ENCODE results near the gene TGFBR3.
A peak's percentile ranks its signal among the peaks of the same experiment; 100 is the strongest.

Gene TGFBR3

DNA sequence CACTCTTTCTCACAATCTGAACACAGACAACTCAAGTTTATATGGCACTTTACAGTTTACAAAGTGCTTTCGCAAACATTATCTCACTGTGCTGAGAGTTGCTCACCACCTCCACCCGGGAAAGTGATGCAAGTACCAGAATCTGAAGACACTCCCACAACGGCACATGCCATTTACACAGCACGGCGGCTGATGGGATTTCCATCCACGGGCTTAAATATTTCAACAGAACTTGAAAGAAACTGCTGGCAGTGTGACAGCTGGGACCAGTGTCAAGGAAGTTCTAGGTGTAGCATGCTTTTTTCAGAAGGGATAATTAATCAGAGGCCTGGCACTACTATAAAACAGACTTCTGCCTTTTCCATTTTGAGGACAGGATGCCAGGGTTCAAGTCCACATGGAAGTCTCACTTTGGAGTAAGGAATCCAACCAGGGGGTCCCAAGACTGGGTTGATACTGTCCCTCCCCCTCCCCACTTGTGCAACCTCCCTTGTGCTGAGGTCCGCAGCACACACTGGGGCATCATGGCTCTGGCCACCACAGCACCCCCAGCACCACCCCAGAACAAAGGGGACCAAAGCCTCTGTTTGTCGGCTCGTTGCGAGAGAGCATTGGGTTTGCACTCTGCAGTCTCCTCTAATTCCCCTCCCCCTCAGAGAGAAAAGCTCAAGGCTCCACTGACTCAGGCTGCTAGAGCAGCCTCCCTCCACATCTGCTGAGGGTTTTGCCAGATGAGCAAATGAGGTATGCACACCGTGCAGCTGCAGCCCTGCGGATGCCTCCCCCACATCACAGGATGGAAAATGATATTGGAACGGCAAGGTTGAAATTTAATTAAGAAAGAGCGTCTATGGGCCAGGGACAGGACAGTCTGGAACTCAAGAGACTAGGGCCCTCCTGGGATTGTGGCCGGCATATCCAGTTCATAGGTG is 154.9 kb downstream of the TGFBR3 start:
- no peak overlapping the region for H3K4ac ChIP-seq (ENCODE audit: low read length)
- no peak overlapping the region for H3K4me3 ChIP-seq (ENCODE audit: low read length in 2 of 2)
- no peak overlapping the region for H3K4me2 ChIP-seq (ENCODE audit: insufficient read depth, low read length, poor library complexity, severe bottlenecking)
- H3K79me1 ChIP-seq (ENCODE audit: low read depth, low read length), result no peaks in the 10 kb centered on the region
- peak overlapping the region; percentile 87 for H3K18ac ChIP-seq (ENCODE audit: low read length)
- no peaks in the 10 kb centered on the region for H3K9me3 ChIP-seq (replicated peaks in 1 of 2; ENCODE audit: control insufficient read depth in 2 of 2, insufficient read depth in 1 of 2, low read depth in 1 of 2, low read length in 2 of 2)
- no peak for DNase-seq (ENCODE audit: low spot score)
- H2BK12ac ChIP-seq (ENCODE audit: low read length), result peak overlapping the region; percentile 23
- H2BK15ac ChIP-seq (ENCODE audit: low read length), result no peak overlapping the region
- no CpG with 5 or more reads among the region's 15 CpGs for WGBS, 2 donors (ENCODE audit: extremely low coverage in 2 of 2, insufficient read length in 2 of 2, insufficient replicate concordance in 1 of 2)
- H2AK5ac ChIP-seq (ENCODE audit: low read depth, low read length), result peak overlapping the region; percentile 6
- no peak overlapping the region for H2AFZ ChIP-seq (ENCODE audit: low read length)
- H3K27me3 ChIP-seq (ENCODE audit: control insufficient read depth in 3 of 3, insufficient read depth in 3 of 3, low read depth in 1 of 3, low read length in 3 of 3), result no peaks in the 10 kb centered on the region
- H4K8ac ChIP-seq (ENCODE audit: low read depth, low read length), result no peak overlapping the region
- H3K14ac ChIP-seq (ENCODE audit: low read length), result no peak overlapping the region
- H3K27ac ChIP-seq (replicated peaks; ENCODE audit: low read length), result no peak overlapping the region
- H3K36me3 ChIP-seq (replicated peaks in 1 of 2; ENCODE audit: control insufficient read depth in 2 of 2, insufficient read depth in 2 of 2, low read length in 2 of 2), result no peaks in the 10 kb centered on the region
- H3K4me1 ChIP-seq (ENCODE audit: control insufficient read depth in 2 of 2, insufficient read depth in 1 of 2, low read depth in 1 of 2, low read length in 2 of 2), result peaks cover 11 to 12% of the 10 kb centered on the region in 2 donors
- peak overlapping the region; percentile 40 for H4K91ac ChIP-seq (ENCODE audit: low read depth, low read length, poor library complexity)
- no peak overlapping the region for H2BK5ac ChIP-seq (ENCODE audit: low read length)
- H3K23ac ChIP-seq (ENCODE audit: low read depth, low read length, poor library complexity), result no peak overlapping the region
- H3K9ac ChIP-seq (ENCODE audit: low read depth, low read length, poor library complexity), result no peak overlapping the region
- no peak overlapping the region for H2BK120ac ChIP-seq (ENCODE audit: low read depth, low read length)

DNA sequence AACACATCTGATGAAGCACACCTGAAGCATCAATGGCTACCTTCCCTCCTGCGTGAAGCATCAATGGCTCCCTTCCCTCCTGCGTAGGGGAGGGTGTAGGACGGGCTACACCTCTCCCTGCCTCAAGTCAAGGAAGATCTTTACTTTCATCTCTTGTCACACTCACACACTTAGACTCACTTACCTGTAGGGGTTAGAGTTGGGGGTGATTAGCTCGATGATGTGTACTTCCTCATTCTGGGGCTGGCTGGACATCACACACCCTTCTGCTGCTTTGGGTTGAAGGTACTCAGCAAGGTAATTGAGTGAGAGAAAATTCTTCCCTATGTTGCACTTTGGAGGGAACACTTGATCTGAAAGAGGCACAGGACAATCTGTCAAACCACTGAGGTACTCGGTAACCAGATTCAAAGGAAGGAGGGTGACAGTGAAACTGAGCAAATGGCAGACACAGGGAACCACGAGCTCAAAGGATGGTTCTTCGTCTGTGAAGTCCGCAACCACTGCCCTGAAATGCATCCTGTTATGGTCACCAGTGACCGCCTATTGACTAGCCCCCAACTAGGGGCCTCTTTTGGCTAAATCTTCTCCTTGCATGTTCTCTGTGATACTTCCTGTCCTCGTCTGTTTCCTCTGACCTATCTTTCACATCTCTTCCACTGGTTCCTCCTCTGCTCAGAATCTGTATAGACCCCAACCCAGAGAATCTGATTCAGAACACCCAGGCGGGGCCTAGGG is 156.2 kb downstream of the TGFBR3 start:
- Histone ChIP-seq H3K4ac (ENCODE audit: low read length) (no peak overlapping the region), H3K4me3 (ENCODE audit: low read length in 2 of 2) (no peak overlapping the region), H3K4me2 (ENCODE audit: insufficient read depth, low read length, poor library complexity, severe bottlenecking) (no peak overlapping the region), H3K9me3 (replicated peaks in 1 of 2; ENCODE audit: control insufficient read depth in 2 of 2, insufficient read depth in 1 of 2, low read depth in 1 of 2, low read length in 2 of 2) (no peaks in the 10 kb centered on the region), H2AK5ac (ENCODE audit: low read depth, low read length) (peak overlapping the region; percentile 51), H3K14ac (ENCODE audit: low read length) (no peak overlapping the region), H4K8ac (ENCODE audit: low read depth, low read length) (no peak overlapping the region), H2BK5ac (ENCODE audit: low read length) (no peak overlapping the region), H3K79me1 (ENCODE audit: low read depth, low read length) (no peaks in the 10 kb centered on the region), H3K9ac (ENCODE audit: low read depth, low read length, poor library complexity) (no peak overlapping the region), H3K4me1 (ENCODE audit: control insufficient read depth in 2 of 2, insufficient read depth in 1 of 2, low read depth in 1 of 2, low read length in 2 of 2) (peaks cover 11 to 12% of the 10 kb centered on the region in 2 donors), H4K91ac (ENCODE audit: low read depth, low read length, poor library complexity) (no peak overlapping the region), H3K23ac (ENCODE audit: low read depth, low read length, poor library complexity) (no peak overlapping the region), H3K27ac (replicated peaks; ENCODE audit: low read length) (no peak overlapping the region), H3K18ac (ENCODE audit: low read length) (no peak overlapping the region), H2BK15ac (ENCODE audit: low read length) (no peak overlapping the region), H2AFZ (ENCODE audit: low read length) (no peak overlapping the region), H2BK12ac (ENCODE audit: low read length) (no peak overlapping the region), H3K27me3 (ENCODE audit: control insufficient read depth in 3 of 3, insufficient read depth in 3 of 3, low read depth in 1 of 3, low read length in 3 of 3) (no peaks in the 10 kb centered on the region), H3K36me3 (replicated peaks in 1 of 2; ENCODE audit: control insufficient read depth in 2 of 2, insufficient read depth in 2 of 2, low read length in 2 of 2) (no peaks in the 10 kb centered on the region), H2BK120ac (ENCODE audit: low read depth, low read length) (no peak overlapping the region)
- no peak for DNase-seq (ENCODE audit: low spot score)
- WGBS, 2 donors (ENCODE audit: extremely low coverage in 2 of 2, insufficient read length in 2 of 2, insufficient replicate concordance in 1 of 2), result no CpG with 5 or more reads among the region's 11 CpGs

GRCh38 chr1:91727763-91728162 is 158.2 kb downstream of the TGFBR3 start:
- Histone ChIP-seq H3K4ac (ENCODE audit: low read length) (no peak overlapping the region), H2BK5ac (ENCODE audit: low read length) (no peak overlapping the region), H3K27ac (replicated peaks; ENCODE audit: low read length) (no peak overlapping the region), H2AFZ (ENCODE audit: low read length) (no peak overlapping the region), H3K4me1 (ENCODE audit: control insufficient read depth in 2 of 2, insufficient read depth in 1 of 2, low read depth in 1 of 2, low read length in 2 of 2) (peaks cover 12 to 14% of the 10 kb centered on the region in 2 donors), H2BK12ac (ENCODE audit: low read length) (no peak overlapping the region), H3K27me3 (ENCODE audit: control insufficient read depth in 3 of 3, insufficient read depth in 3 of 3, low read depth in 1 of 3, low read length in 3 of 3) (no peaks in the 10 kb centered on the region), H3K79me1 (ENCODE audit: low read depth, low read length) (no peaks in the 10 kb centered on the region), H2BK120ac (ENCODE audit: low read depth, low read length) (no peak overlapping the region), H3K14ac (ENCODE audit: low read length) (no peak overlapping the region), H2AK5ac (ENCODE audit: low read depth, low read length) (no peak overlapping the region), H3K36me3 (replicated peaks in 1 of 2; ENCODE audit: control insufficient read depth in 2 of 2, insufficient read depth in 2 of 2, low read length in 2 of 2) (no peaks in the 10 kb centered on the region), H3K4me2 (ENCODE audit: insufficient read depth, low read length, poor library complexity, severe bottlenecking) (no peak overlapping the region), H2BK15ac (ENCODE audit: low read length) (no peak overlapping the region), H3K18ac (ENCODE audit: low read length) (no peak overlapping the region), H3K9me3 (replicated peaks in 1 of 2; ENCODE audit: control insufficient read depth in 2 of 2, insufficient read depth in 1 of 2, low read depth in 1 of 2, low read length in 2 of 2) (no peaks in the 10 kb centered on the region), H4K8ac (ENCODE audit: low read depth, low read length) (no peak overlapping the region), H3K4me3 (ENCODE audit: low read length in 2 of 2) (no peak overlapping the region), H3K9ac (ENCODE audit: low read depth, low read length, poor library complexity) (no peak overlapping the region), H3K23ac (ENCODE audit: low read depth, low read length, poor library complexity) (no peak overlapping the region), H4K91ac (ENCODE audit: low read depth, low read length, poor library complexity) (no peak overlapping the region)
- no CpG with 5 or more reads among the region's 2 CpGs for WGBS, 2 donors (ENCODE audit: extremely low coverage in 2 of 2, insufficient read length in 2 of 2, insufficient replicate concordance in 1 of 2)
- no peak for DNase-seq (ENCODE audit: low spot score)

All from neuronal stem cell (in vitro differentiated cells).